ENCODE data around the gene CYB561D1. TPM values are rescaled to one million over a fixed set of nuclear protein-coding genes. Genes with fewer than 3 reads are reported as not detected.

CYB561D1 gene
- total RNA-seq, 1 donor from 2014 or later, result 10.4 TPM

- no peak overlapping the region for H3K27ac Mint-ChIP-seq
- no peak overlapping the region for H3K4me3 Mint-ChIP-seq
- H3K36me3 Mint-ChIP-seq, result no peaks in the 10 kb centered on the region
- no peak for DNase-seq (ENCODE audit: extremely low spot score, unreplicated experiment)
- peaks cover 27% of the 10 kb centered on the region for H3K27me3 Mint-ChIP-seq
- H3K4me1 Mint-ChIP-seq (ENCODE audit: unreplicated experiment), result peaks cover 19% of the 10 kb centered on the region
- no peaks in the 10 kb centered on the region for H3K9me3 Mint-ChIP-seq
- TF ChIP-seq CTCF (conservative IDR thresholded peaks at IDR 0.05), result no peak
These were observed 23.4 kb downstream of the CYB561D1 start for GRCh38 chr1:109517337-109517736.

- Mint-ChIP-seq H3K27me3 (peaks cover 35% of the 10 kb centered on the region), H3K4me1 (ENCODE audit: unreplicated experiment) (peaks cover 14% of the 10 kb centered on the region), H3K4me3 (no peak overlapping the region), H3K36me3 (no peaks in the 10 kb centered on the region), H3K27ac (no peak overlapping the region), H3K9me3 (no peaks in the 10 kb centered on the region)
- no peak for TF ChIP-seq CTCF (conservative IDR thresholded peaks at IDR 0.05)
- DNase-seq (ENCODE audit: extremely low spot score, unreplicated experiment), result no peak
These were observed 27.4 kb downstream of the CYB561D1 start for GRCh38 chr1:109521002-109521951.

- DNase-seq (ENCODE audit: extremely low spot score, unreplicated experiment), result no peak
- Mint-ChIP-seq H3K9me3 (no peaks in the 10 kb centered on the region), H3K4me1 (ENCODE audit: unreplicated experiment) (peaks cover 9% of the 10 kb centered on the region), H3K27me3 (peaks cover 36% of the 10 kb centered on the region), H3K27ac (no peak overlapping the region), H3K36me3 (no peaks in the 10 kb centered on the region), H3K4me3 (no peak overlapping the region)
- no peak for TF ChIP-seq CTCF (conservative IDR thresholded peaks at IDR 0.05)
These were observed 28.1 kb downstream of the CYB561D1 start for GRCh38 chr1:109522026-109522425.

- no peak for DNase-seq (ENCODE audit: extremely low spot score, unreplicated experiment)
- peaks cover 9% of the 10 kb centered on the region for H3K4me1 Mint-ChIP-seq (ENCODE audit: unreplicated experiment)
- H3K36me3 Mint-ChIP-seq, result no peaks in the 10 kb centered on the region
- H3K9me3 Mint-ChIP-seq, result no peaks in the 10 kb centered on the region
- no peak for TF ChIP-seq CTCF (conservative IDR thresholded peaks at IDR 0.05)
- no peak overlapping the region for H3K27ac Mint-ChIP-seq
- H3K27me3 Mint-ChIP-seq, result peaks cover 42% of the 10 kb centered on the region
- no peak overlapping the region for H3K4me3 Mint-ChIP-seq
These were observed 29.8 kb downstream of the CYB561D1 start for GRCh38 chr1:109523706-109524105.

GRCh38 chr1:109527098-109527811, 33.4 kb downstream of the CYB561D1 start:
- H3K4me1 Mint-ChIP-seq (ENCODE audit: unreplicated experiment), result peaks cover 22% of the 10 kb centered on the region
- no peak for DNase-seq (ENCODE audit: extremely low spot score, unreplicated experiment)
- H3K4me3 Mint-ChIP-seq, result no peak overlapping the region
- no peaks in the 10 kb centered on the region for H3K9me3 Mint-ChIP-seq
- TF ChIP-seq CTCF (conservative IDR thresholded peaks at IDR 0.05), result no peak
- H3K27ac Mint-ChIP-seq, result no peak overlapping the region
- H3K27me3 Mint-ChIP-seq, result peaks cover 28% of the 10 kb centered on the region
- H3K36me3 Mint-ChIP-seq, result no peaks in the 10 kb centered on the region
